ENCODE measurements around the gene MAP3K1. TPM values are rescaled to one million over a fixed set of nuclear protein-coding genes. Genes with fewer than 3 reads are reported as not detected.

Gene MAP3K1
- total and polyA plus RNA-seq, 2 experiments from 2014 or later: 9.5 to 14.4 TPM

GRCh38 chr5:56772767-56773166 lies 42.6 kb upstream of the MAP3K1 start:
- Histone ChIP-seq H3K4me1 (ENCODE audit: insufficient read depth) (no peaks in the 10 kb centered on the region), H4K20me1 (replicated peaks; ENCODE audit: insufficient read depth) (no peaks in the 10 kb centered on the region), H3K4me3 (no peak overlapping the region), H3K9me2 (ENCODE audit: insufficient read depth) (no peaks in the 10 kb centered on the region), H3K4me2 (no peak overlapping the region), H3K27me3 (ENCODE audit: insufficient read depth) (no peaks in the 10 kb centered on the region), H3F3A (replicated peaks; ENCODE audit: low read depth) (no peaks in the 10 kb centered on the region), H3K36me3 (ENCODE audit: insufficient read depth) (no peaks in the 10 kb centered on the region), H3K79me2 (replicated peaks; ENCODE audit: insufficient read depth) (no peaks in the 10 kb centered on the region), H2AFZ (no peak overlapping the region), H3K27ac (ENCODE audit: low read depth) (no peak overlapping the region)
- no peak overlapping the region for H3K27ac Mint-ChIP-seq
- no peaks in the 10 kb centered on the region for H3K36me3 Mint-ChIP-seq (ENCODE audit: low read depth)
- H3K27me3 Mint-ChIP-seq (ENCODE audit: insufficient read depth, low read depth, poor library complexity): peaks cover 4% of the 10 kb centered on the region
- peaks cover 7% of the 10 kb centered on the region; the same call in 1 of the 3 replicates for H3K9me3 Mint-ChIP-seq
- H3K4me3 Mint-ChIP-seq: no peak overlapping the region
- DNase-seq (ENCODE audit: low spot score) (no peak), ATAC-seq (no peak)
- no peaks in the 10 kb centered on the region for H3K4me1 Mint-ChIP-seq
- TF ChIP-seq, protein P1, sequence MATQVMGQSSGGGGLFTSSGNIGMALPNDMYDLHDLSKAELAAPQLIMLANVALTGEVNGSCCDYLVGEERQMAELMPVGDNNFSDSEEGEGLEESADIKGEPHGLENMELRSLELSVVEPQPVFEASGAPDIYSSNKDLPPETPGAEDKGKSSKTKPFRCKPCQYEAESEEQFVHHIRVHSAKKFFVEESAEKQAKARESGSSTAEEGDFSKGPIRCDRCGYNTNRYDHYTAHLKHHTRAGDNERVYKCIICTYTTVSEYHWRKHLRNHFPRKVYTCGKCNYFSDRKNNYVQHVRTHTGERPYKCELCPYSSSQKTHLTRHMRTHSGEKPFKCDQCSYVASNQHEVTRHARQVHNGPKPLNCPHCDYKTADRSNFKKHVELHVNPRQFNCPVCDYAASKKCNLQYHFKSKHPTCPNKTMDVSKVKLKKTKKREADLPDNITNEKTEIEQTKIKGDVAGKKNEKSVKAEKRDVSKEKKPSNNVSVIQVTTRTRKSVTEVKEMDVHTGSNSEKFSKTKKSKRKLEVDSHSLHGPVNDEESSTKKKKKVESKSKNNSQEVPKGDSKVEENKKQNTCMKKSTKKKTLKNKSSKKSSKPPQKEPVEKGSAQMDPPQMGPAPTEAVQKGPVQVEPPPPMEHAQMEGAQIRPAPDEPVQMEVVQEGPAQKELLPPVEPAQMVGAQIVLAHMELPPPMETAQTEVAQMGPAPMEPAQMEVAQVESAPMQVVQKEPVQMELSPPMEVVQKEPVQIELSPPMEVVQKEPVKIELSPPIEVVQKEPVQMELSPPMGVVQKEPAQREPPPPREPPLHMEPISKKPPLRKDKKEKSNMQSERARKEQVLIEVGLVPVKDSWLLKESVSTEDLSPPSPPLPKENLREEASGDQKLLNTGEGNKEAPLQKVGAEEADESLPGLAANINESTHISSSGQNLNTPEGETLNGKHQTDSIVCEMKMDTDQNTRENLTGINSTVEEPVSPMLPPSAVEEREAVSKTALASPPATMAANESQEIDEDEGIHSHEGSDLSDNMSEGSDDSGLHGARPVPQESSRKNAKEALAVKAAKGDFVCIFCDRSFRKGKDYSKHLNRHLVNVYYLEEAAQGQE (IDR thresholded peaks at IDR 0.05; ENCODE audit: unreplicated experiment): no peak
- TF ChIP-seq ETS1 (IDR thresholded peaks at IDR 0.05): no peak
- TF ChIP-seq POLR2AphosphoS5 (IDR thresholded peaks at IDR 0.05; ENCODE audit: low read depth): no peak
- TF ChIP-seq NANOG (IDR thresholded peaks at IDR 0.05; ENCODE audit: borderline replicate concordance): no peak
- no peak for TF ChIP-seq EZH2 (IDR thresholded peaks at IDR 0.05; ENCODE audit: low read depth, unreplicated experiment)
- TF ChIP-seq, protein P2, sequence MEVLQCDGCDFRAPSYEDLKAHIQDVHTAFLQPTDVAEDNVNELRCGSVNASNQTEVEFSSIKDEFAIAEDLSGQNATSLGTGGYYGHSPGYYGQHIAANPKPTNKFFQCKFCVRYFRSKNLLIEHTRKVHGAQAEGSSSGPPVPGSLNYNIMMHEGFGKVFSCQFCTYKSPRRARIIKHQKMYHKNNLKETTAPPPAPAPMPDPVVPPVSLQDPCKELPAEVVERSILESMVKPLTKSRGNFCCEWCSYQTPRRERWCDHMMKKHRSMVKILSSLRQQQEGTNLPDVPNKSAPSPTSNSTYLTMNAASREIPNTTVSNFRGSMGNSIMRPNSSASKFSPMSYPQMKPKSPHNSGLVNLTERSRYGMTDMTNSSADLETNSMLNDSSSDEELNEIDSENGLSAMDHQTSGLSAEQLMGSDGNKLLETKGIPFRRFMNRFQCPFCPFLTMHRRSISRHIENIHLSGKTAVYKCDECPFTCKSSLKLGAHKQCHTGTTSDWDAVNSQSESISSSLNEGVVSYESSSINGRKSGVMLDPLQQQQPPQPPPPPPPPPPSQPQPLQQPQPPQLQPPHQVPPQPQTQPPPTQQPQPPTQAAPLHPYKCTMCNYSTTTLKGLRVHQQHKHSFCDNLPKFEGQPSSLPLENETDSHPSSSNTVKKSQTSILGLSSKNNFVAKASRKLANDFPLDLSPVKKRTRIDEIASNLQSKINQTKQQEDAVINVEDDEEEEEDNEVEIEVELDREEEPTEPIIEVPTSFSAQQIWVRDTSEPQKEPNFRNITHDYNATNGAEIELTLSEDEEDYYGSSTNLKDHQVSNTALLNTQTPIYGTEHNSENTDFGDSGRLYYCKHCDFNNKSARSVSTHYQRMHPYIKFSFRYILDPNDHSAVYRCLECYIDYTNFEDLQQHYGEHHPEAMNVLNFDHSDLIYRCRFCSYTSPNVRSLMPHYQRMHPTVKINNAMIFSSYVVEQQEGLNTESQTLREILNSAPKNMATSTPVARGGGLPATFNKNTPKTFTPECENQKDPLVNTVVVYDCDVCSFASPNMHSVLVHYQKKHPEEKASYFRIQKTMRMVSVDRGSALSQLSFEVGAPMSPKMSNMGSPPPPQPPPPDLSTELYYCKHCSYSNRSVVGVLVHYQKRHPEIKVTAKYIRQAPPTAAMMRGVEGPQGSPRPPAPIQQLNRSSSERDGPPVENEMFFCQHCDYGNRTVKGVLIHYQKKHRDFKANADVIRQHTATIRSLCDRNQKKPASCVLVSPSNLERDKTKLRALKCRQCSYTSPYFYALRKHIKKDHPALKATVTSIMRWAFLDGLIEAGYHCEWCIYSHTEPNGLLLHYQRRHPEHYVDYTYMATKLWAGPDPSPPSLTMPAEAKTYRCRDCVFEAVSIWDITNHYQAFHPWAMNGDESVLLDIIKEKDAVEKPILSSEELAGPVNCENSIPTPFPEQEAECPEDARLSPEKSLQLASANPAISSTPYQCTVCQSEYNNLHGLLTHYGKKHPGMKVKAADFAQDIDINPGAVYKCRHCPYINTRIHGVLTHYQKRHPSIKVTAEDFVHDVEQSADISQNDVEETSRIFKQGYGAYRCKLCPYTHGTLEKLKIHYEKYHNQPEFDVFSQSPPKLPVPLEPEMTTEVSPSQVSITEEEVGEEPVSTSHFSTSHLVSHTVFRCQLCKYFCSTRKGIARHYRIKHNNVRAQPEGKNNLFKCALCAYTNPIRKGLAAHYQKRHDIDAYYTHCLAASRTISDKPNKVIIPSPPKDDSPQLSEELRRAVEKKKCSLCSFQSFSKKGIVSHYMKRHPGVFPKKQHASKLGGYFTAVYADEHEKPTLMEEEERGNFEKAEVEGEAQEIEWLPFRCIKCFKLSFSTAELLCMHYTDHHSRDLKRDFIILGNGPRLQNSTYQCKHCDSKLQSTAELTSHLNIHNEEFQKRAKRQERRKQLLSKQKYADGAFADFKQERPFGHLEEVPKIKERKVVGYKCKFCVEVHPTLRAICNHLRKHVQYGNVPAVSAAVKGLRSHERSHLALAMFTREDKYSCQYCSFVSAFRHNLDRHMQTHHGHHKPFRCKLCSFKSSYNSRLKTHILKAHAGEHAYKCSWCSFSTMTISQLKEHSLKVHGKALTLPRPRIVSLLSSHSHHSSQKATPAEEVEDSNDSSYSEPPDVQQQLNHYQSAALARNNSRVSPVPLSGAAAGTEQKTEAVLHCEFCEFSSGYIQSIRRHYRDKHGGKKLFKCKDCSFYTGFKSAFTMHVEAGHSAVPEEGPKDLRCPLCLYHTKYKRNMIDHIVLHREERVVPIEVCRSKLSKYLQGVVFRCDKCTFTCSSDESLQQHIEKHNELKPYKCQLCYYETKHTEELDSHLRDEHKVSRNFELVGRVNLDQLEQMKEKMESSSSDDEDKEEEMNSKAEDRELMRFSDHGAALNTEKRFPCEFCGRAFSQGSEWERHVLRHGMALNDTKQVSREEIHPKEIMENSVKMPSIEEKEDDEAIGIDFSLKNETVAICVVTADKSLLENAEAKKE (CRISPR knock-in tag; IDR thresholded peaks at IDR 0.05): no peak
- no peak for TF ChIP-seq EZH2phosphoT487 (IDR thresholded peaks at IDR 0.05; ENCODE audit: unreplicated experiment)
- no peak for TF ChIP-seq STAT1 (IDR thresholded peaks at IDR 0.05; ENCODE audit: unreplicated experiment)
- no peak for TF ChIP-seq ZNF331 (CRISPR knock-in tag; IDR thresholded peaks at IDR 0.05; ENCODE audit: low read depth)

Measured in GM23338 (cell line).